ENCODE data around the gene TBX18.
A peak's percentile ranks its signal among the peaks of the same experiment; 100 is the strongest.

TBX18 gene

GRCh38 chr6:84719152-84719551 lies 45.2 kb downstream of the TBX18 start:
- no peak overlapping the region for H3K4me3 ChIP-seq (ENCODE audit: low read depth, low read length)
- DNase-seq (ENCODE audit: low read depth), result no peak
- TF ChIP-seq, protein P1, sequence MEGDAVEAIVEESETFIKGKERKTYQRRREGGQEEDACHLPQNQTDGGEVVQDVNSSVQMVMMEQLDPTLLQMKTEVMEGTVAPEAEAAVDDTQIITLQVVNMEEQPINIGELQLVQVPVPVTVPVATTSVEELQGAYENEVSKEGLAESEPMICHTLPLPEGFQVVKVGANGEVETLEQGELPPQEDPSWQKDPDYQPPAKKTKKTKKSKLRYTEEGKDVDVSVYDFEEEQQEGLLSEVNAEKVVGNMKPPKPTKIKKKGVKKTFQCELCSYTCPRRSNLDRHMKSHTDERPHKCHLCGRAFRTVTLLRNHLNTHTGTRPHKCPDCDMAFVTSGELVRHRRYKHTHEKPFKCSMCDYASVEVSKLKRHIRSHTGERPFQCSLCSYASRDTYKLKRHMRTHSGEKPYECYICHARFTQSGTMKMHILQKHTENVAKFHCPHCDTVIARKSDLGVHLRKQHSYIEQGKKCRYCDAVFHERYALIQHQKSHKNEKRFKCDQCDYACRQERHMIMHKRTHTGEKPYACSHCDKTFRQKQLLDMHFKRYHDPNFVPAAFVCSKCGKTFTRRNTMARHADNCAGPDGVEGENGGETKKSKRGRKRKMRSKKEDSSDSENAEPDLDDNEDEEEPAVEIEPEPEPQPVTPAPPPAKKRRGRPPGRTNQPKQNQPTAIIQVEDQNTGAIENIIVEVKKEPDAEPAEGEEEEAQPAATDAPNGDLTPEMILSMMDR (IDR thresholded peaks at IDR 0.05; ENCODE audit: low read depth, low read length, missing control alignments), result no peak
- in situ Hi-C loops (cut with HindIII; ENCODE audit: low sequenced_read_pairs), result no loop called here

DNA sequence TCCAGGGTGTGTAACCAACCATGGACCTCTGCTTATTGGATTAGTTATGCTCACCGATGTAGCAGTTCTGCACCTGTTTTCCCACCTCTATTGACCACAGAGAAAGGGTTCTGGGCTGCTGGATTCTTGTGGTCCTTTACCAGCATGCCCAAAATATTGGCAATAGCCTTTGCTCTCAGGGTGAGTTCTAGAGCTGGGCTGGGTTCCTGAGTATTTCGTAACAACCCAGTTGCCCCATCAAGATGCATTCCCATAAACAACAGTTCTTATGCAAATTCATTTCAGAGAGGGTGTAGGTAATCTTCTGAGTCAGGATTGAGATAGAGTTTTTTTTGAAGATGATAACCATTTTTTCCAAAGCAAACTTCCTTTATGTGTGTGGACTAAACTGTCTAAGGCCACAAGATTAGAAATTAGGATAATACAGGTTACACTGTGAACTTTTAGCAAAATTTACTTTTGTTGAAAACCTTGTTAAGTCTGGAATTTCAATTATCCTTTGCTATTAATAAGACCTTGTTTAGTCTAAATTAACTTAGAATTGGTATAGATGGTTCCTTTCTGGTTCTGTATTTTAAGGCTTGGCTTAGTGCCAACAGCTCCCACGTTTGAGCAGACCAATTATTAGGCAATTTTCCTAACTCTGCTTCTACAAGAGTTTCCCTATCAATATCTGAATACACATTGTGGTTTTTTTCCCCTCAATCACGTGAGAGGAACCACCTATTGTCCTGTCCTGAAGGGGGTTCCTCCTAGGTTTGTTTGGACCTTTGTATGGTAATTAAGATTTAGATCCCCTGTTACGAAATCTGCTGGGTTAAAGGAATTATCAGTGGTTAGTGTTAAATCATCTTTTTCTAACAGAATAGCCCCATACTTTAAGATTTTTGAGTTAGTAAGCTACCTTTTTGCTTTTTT lies 46.1 kb downstream of the TBX18 start:
- DNase-seq (ENCODE audit: low read depth), result no peak
- TF ChIP-seq, protein P1 (IDR thresholded peaks at IDR 0.05; ENCODE audit: low read depth, low read length, missing control alignments), result no peak
- in situ Hi-C loops (cut with HindIII; ENCODE audit: low sequenced_read_pairs), result no loop called here
- H3K4me3 ChIP-seq (ENCODE audit: low read depth, low read length), result no peak overlapping the region

DNA sequence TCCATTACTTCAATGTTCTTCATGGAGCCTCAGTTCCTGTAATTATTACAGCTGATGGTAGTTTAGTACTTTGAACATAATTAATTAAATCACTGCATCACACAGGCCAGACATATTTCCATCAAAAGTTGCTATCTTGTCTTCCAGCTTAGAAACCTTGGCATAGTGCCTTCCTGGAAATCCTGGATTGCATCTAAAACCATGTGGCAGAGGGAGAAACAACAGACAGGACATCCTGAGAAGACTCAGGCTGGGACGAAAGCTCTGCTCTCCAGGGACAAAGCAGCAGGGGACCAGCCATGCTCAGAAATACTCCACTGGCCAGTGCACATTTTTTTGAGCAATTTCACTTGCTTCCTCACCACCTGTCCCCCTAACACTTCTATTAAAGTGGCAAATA lies 55.3 kb downstream of the TBX18 start:
- TF ChIP-seq, protein P1 (IDR thresholded peaks at IDR 0.05; ENCODE audit: low read depth, low read length, missing control alignments), result no peak
- H3K4me3 ChIP-seq (ENCODE audit: low read depth, low read length), result no peak overlapping the region
- in situ Hi-C loops (cut with HindIII; ENCODE audit: low sequenced_read_pairs), result no loop called here
- no peak for DNase-seq (ENCODE audit: low read depth)

DNA sequence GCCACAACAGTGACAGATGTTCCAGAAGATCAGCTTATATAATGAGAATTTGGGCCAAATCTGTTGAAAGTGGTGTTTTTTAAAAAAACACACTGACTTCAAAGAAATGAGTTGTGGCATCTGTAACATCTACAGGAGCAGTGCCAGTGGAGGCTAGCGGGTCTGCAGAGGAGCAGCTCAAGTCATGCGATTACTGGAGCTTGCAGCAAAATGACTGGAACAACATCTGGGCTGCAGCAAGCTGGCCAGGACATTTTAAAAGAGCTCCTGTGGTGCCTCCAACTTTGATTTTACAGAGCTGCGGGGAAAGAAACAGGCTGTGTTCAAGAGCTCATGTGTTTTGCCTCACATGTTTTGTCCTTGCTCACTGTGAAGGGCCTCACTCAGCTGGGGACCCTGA lies 57.2 kb downstream of the TBX18 start:
- DNase-seq (ENCODE audit: low read depth), result no peak
- no peak overlapping the region for H3K4me3 ChIP-seq (ENCODE audit: low read depth, low read length)
- TF ChIP-seq, protein P1 (IDR thresholded peaks at IDR 0.05; ENCODE audit: low read depth, low read length, missing control alignments), result no peak
- in situ Hi-C loops (cut with HindIII; ENCODE audit: low sequenced_read_pairs), result no loop called here

DNA sequence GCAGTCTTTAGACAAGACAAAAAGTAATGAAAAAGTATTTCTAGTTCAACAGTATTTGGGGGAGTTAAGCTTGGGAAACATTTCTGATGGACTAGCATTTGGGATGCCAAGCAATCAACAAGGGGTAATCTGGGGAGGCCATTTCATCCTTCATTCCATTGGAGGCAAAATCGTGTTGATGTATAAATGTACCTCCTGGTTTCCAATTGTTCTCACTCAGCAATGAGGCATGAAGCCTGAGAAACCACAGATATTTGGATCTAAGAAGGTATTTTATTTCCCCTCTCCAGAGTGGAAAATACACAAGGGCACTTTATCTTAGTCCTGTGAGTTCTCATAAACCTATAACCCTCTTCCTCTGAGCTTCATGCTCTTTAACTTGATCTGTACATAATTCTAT lies 68.2 kb downstream of the TBX18 start:
- TF ChIP-seq, protein P1 (IDR thresholded peaks at IDR 0.05; ENCODE audit: low read depth, low read length, missing control alignments), result no peak

DNA sequence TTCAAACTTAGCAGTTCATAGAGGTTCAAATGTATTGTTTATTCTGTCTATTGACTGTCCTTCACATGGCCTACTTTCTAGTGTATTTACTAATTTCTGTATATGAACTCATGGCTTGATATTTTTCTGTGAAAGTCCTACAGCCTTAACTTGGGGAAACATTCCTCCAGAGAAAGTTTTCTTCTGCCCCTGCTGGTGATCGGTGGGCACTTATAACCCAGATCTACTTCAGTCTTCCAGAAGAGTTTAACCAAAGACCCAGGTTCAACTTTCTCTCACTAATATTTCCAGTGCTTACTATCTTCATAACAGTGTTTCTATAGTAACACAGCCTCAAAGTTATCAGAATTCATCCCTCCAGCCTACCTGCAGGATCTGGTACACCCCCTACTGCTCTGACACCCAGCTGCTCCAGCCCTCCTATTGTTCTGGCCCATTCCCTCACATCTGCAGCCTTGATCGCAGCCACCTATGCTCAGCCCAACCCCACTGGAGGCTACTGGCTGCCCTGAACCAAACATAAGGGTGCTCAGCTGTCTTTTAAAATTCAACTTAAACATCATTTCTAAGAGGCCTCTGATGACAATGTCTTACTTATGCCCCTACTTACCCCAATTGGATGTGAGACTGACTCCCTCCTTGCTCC lies 72.3 kb downstream of the TBX18 start:
- TF ChIP-seq, protein P1 (IDR thresholded peaks at IDR 0.05; ENCODE audit: low read depth, low read length, missing control alignments), result no peak
- no peak for DNase-seq (ENCODE audit: low read depth)
- H3K4me3 ChIP-seq (ENCODE audit: low read depth, low read length), result no peak overlapping the region
- in situ Hi-C loops (cut with HindIII; ENCODE audit: low sequenced_read_pairs), result no loop called here

More for the DNA sequence above, 68.2 kb downstream of the TBX18 start:
- in situ Hi-C loops (cut with HindIII; ENCODE audit: low sequenced_read_pairs), result no loop called here
- H3K4me3 ChIP-seq (ENCODE audit: low read depth, low read length), result no peak overlapping the region
- peak; percentile 12 for DNase-seq (ENCODE audit: low read depth)

Data from astrocyte of the cerebellum (primary cell).